AG09309 (cell line): ENCODE measurements around the gene ARHGEF39.

ENCODE experiments used
- DNase-seq: peaks from one replicate; pipeline ENCODE4 v3.0.0-alpha.2; 2010; ENCODE audit warnings: low read depth
- H3K4me3 ChIP-seq: 2 replicates; pipeline ENCODE4 v1.5.1; 2011; ENCODE audit warnings: mild to moderate bottlenecking, low read depth, low read length, moderate library complexity; ENCODE audit not compliant: control insufficient read depth
- CTCF ChIP-seq: IDR thresholded peaks from 2 replicates; pipeline ENCODE4 v1.5.1; 2011; ENCODE audit warnings: mild to moderate bottlenecking, low read depth, low read length, inconsistent platforms; ENCODE audit not compliant: insufficient read depth, control insufficient read depth; ENCODE audit errors: missing control alignments

The ARHGEF39 gene

GRCh38 chr9:35695943-35696401 is 31.0 kb upstream of the ARHGEF39 start:
- H3K4me3 ChIP-seq, result no peak overlapping the region
- no peak for TF ChIP-seq CTCF
- DNase-seq, result no peak

GRCh38 chr9:35691757-35692301 is 26.8 kb upstream of the ARHGEF39 start:
- no peak for TF ChIP-seq CTCF
- DNase-seq, result no peak
- H3K4me3 ChIP-seq, result no peak overlapping the region

- DNase-seq, result no peak
Measured at GRCh38 chr9:35691334-35691650, 26.3 kb upstream of the ARHGEF39 start.

GRCh38 chr9:35690614-35691333 is 25.8 kb upstream of the ARHGEF39 start:
- DNase-seq, result no peak
- no peak for TF ChIP-seq CTCF
- H3K4me3 ChIP-seq, result peak overlapping the region; percentile 81

More at GRCh38 chr9:35691334-35691650, 26.3 kb upstream of the ARHGEF39 start:
- peak overlapping the region; percentile 81 for H3K4me3 ChIP-seq
- TF ChIP-seq CTCF, result no peak

- no peak for DNase-seq
- peak overlapping the region; percentile 81 for H3K4me3 ChIP-seq
- TF ChIP-seq CTCF, result no peak
Measured at GRCh38 chr9:35690294-35690613, 25.3 kb upstream of the ARHGEF39 start.

- H3K4me3 ChIP-seq, result peak within 1 kb of the TSS; percentile 81
- DNase-seq, result no peak
- TF ChIP-seq CTCF, result no peak
Measured at GRCh38 chr9:35689542-35690293, 24.7 kb upstream of the ARHGEF39 start, which contains the start of gene TPM2. Gene TPM2, minus strand, starts transcription at chr9:35689925. Its CDS starts 108 bp downstream, at chr9:35689817.
